PFSK-1 (cell line): ENCODE data around the gene CAPZA2.

Experiments used
- FOXP2 ChIP-seq: optimal IDR thresholded peaks from 2 replicates; pipeline ENCODE3; 2011; ENCODE audit warnings: borderline replicate concordance, control low read depth, inconsistent platforms; ENCODE audit not compliant: insufficient read depth; ENCODE audit errors: extremely low read length, extremely low read depth
- POLR2AphosphoS5 ChIP-seq: IDR thresholded peaks from 2 replicates; pipeline ENCODE4 v1.6.1; 2012; ENCODE audit warnings: low read depth, mild to moderate bottlenecking, control low read depth, low read length, moderate library complexity
- SIN3A ChIP-seq: IDR thresholded peaks from 2 replicates; pipeline ENCODE4 v1.6.1; 2012; ENCODE audit warnings: mild to moderate bottlenecking, low read length, moderate library complexity, borderline replicate concordance; ENCODE audit not compliant: insufficient read depth
- TAF1 ChIP-seq: IDR thresholded peaks from 2 replicates; pipeline ENCODE4 v1.6.1; 2012; ENCODE audit warnings: low read length, control low read depth, borderline replicate concordance; ENCODE audit not compliant: insufficient read depth
- TF ChIP-seq, protein P1 (sequence below), 2 experiments: IDR thresholded peaks; 2 replicates each; pipeline versions ENCODE4 v1.6.1 to v1.8.0; 2011 to 2012; ENCODE audit warnings: low read depth in 2 of 2, low read length in 2 of 2, control low read depth in 1 of 2, inconsistent platforms in 1 of 2, mild to moderate bottlenecking in 1 of 2, moderate library complexity in 1 of 2; ENCODE audit not compliant: insufficient read depth in 1 of 2

The CAPZA2 gene

DNA sequence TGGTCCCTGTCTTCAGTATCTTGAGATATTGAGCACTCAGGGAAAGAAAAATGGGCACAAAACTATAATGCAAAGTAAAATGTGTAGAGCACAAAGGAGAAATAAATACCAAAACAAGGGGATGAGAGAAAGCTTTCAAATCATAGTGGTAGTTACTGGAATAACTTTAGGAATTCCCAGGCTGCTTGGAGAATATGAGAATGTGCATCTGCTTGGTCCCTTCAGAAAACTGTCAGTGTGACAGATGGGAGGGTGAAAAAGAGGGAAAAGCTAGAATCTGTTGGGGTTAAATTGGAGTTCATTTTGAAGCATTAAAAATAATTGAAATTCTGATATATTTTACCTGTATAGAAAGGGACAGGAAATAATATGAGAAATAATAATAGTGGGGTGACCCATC, 106.2 kb downstream of the CAPZA2 start:
- no peak for TF ChIP-seq POLR2AphosphoS5
- TF ChIP-seq, protein P1, sequence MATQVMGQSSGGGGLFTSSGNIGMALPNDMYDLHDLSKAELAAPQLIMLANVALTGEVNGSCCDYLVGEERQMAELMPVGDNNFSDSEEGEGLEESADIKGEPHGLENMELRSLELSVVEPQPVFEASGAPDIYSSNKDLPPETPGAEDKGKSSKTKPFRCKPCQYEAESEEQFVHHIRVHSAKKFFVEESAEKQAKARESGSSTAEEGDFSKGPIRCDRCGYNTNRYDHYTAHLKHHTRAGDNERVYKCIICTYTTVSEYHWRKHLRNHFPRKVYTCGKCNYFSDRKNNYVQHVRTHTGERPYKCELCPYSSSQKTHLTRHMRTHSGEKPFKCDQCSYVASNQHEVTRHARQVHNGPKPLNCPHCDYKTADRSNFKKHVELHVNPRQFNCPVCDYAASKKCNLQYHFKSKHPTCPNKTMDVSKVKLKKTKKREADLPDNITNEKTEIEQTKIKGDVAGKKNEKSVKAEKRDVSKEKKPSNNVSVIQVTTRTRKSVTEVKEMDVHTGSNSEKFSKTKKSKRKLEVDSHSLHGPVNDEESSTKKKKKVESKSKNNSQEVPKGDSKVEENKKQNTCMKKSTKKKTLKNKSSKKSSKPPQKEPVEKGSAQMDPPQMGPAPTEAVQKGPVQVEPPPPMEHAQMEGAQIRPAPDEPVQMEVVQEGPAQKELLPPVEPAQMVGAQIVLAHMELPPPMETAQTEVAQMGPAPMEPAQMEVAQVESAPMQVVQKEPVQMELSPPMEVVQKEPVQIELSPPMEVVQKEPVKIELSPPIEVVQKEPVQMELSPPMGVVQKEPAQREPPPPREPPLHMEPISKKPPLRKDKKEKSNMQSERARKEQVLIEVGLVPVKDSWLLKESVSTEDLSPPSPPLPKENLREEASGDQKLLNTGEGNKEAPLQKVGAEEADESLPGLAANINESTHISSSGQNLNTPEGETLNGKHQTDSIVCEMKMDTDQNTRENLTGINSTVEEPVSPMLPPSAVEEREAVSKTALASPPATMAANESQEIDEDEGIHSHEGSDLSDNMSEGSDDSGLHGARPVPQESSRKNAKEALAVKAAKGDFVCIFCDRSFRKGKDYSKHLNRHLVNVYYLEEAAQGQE (IDR thresholded peaks at IDR 0.05; ENCODE audit: insufficient read depth in 1 of 2, low read depth in 2 of 2, low read length in 2 of 2): no peak
- TF ChIP-seq SIN3A: no peak
- no peak for TF ChIP-seq TAF1
- no peak for TF ChIP-seq FOXP2

DNA sequence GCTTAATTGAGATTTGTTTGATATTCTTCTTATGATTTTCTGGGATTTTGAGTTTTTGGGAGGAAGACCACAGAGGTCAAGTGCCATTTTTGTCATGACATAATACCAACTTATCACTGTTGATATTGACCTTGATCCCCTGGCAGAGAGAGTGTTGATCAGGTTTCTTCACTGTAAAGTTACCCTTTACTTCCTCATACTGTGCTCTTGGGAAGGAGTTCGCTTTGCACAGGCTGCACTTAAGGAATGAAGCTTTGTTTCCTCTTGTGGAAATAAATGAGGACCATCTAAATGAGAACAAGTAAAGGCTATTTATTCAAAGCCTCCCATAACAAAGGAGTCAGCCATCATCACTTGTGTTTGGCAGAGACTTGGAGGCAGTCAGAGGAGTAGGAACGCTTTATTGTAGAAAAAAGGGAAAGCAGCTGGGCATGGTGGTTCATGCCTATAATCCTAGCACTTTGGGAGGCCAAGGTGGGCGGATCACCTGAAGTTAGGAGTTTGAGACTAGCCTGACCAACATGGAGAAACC, 107.0 kb downstream of the CAPZA2 start:
- TF ChIP-seq TAF1 (no peak), SIN3A (no peak), POLR2AphosphoS5 (no peak), FOXP2 (no peak)
- TF ChIP-seq, protein P1 (IDR thresholded peaks at IDR 0.05; ENCODE audit: insufficient read depth in 1 of 2, low read depth in 2 of 2, low read length in 2 of 2): no peak

DNA sequence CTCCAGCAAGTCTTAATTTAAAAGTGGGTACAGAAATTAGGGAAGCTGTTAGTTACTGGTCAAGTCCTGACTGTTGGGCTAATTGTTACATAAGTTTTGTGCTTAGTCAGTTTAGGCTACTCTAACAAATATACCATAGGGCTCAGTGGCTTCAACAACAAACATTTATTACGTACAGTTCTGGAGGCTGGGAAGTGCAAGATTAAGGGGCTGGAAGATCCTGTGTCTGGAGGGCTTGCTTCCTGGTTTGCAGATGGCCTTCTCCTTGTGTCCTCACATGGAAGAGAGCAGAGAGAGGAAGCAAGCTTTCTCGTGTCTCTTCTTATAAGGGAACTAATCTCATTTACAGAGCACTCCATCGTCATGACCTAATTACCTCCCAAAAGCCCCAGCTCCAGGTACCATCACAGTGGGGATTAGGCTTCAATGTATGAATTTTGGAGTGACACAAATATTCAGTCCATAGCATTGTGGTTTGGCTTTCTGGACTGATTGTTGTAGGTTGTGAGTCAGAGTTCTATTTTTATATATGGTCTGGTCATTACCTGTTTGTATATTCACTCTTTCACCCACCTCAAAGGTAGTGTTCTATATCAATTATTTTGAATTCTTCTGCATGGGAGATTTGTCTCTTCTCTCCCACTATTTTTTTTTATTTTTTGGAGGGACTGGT, 108.0 kb downstream of the CAPZA2 start:
- TF ChIP-seq, protein P1 (IDR thresholded peaks at IDR 0.05; ENCODE audit: insufficient read depth in 1 of 2, low read depth in 2 of 2, low read length in 2 of 2): no peak
- TF ChIP-seq POLR2AphosphoS5 (no peak), SIN3A (no peak), TAF1 (no peak), FOXP2 (no peak)
